ENCODE data around the gene PIM2. TPM values are rescaled to one million over a fixed set of nuclear protein-coding genes. Genes with fewer than 3 reads are reported as not detected.

Gene PIM2
- total and polyA plus RNA-seq, 2 of the 4 experiments (the other 2 are of a cell fraction) = 7.3 to 9.4 TPM

DNA sequence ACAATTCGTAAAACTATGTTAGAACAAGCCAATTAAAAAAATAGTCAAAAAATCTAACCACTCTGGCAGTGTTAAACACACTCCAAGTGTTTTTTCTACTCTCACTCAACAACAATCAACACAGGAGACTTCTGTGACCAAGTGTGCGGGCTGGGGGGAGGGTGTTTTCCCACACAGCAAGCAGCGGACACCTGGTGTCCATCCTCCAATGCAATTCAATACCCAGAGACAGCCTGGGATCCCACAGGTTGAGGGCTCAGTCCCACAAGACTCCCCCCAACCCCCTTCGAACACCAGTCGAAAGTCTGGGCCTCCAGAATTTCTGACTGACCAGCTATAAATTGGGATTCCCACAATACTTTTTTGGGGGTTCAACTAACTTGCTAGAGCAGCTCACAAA is 8.3 kb upstream of the PIM2 start:
- Histone ChIP-seq H2BK120ac (ENCODE audit: low read depth, low read length) (no peak overlapping the region), H3K56ac (ENCODE audit: extremely low read depth, insufficient read depth, low read length) (no peak overlapping the region), H3K27me3 (ENCODE audit: control insufficient read depth, insufficient read depth, low read length) (no peaks in the 10 kb centered on the region), H3K14ac (replicated peaks; ENCODE audit: low read depth, low read length) (no peak overlapping the region), H3K79me1 (ENCODE audit: low read depth in 1 of 2, low read length in 2 of 2) (peaks cover 0 to 5% of the 10 kb centered on the region in 2 experiments; a peak in 3 of 4 replicates), H3K27ac (ENCODE audit: insufficient read depth, low read length) (no peak overlapping the region), H3K4ac (ENCODE audit: low read depth, low read length) (no peak overlapping the region), H3K36me3 (ENCODE audit: control insufficient read depth, insufficient read depth, low read length) (peaks cover 27% of the 10 kb centered on the region), H4K91ac (ENCODE audit: insufficient read depth, low read depth, low read length) (no peak overlapping the region), H4K8ac (ENCODE audit: low read depth in 2 of 2, low read length in 2 of 2) (no peak overlapping the region), H2AK9ac (replicated peaks; ENCODE audit: low read depth, low read length, poor library complexity) (no peak overlapping the region), H2BK15ac (ENCODE audit: low read depth, low read length) (no peak overlapping the region), H4K20me1 (ENCODE audit: insufficient read depth, low read length) (no peaks in the 10 kb centered on the region), H3K4me2 (ENCODE audit: low read depth, low read length) (no peak overlapping the region), H3K4me3 (ENCODE audit: insufficient read depth, low read depth, low read length) (no peak overlapping the region), H3K18ac (ENCODE audit: low read depth, low read length) (no peak overlapping the region), H3K9me1 (ENCODE audit: insufficient read depth, low read length) (no peaks in the 10 kb centered on the region), H3K9ac (ENCODE audit: low read depth, low read length) (no peak overlapping the region), H3K23ac (ENCODE audit: low read depth, low read length) (no peak overlapping the region), H2BK5ac (ENCODE audit: low read depth, low read length, poor library complexity, severe bottlenecking) (no peak overlapping the region), H3K4me1 (ENCODE audit: control insufficient read depth, insufficient read depth, low read length) (no peaks in the 10 kb centered on the region), H4K5ac (ENCODE audit: low read depth, low read length) (no peak overlapping the region), H2AK5ac (ENCODE audit: low read depth, low read length) (no peak overlapping the region), H2AFZ (replicated peaks; ENCODE audit: low read length, poor library complexity) (no peak overlapping the region), H3K9me3 (ENCODE audit: control insufficient read depth, insufficient read depth, low read length) (no peaks in the 10 kb centered on the region; the same call in 1 of the 2 replicates), H2BK20ac (ENCODE audit: low read depth, low read length) (no peak overlapping the region)
- ChIA-PET CTCF (no interaction called here), POLR2A (ENCODE audit: unreplicated experiment) (no interaction called here)
- dilution Hi-C loops (cut with HindIII; ENCODE audit: low sequenced_read_pairs, unreplicated experiment) = no loop called here
- in situ Hi-C loops (cut with MboI; ENCODE audit: low sequenced_read_pairs) = no loop called here
- 60% methylated on average over 1 of the region's 5 CpGs; no CpG with 5 or more reads in 1 of the 2 experiments for WGBS, 2 experiments (ENCODE audit: extremely low coverage in 2 of 2, insufficient read length in 1 of 2)
- ATAC-seq (ENCODE audit: low read depth) (no peak), DNase-seq (no peak)
- intact Hi-C loops (cut with micrococcal nuclease) = no loop called here
- no peak for TF ChIP-seq FOS (IDR thresholded peaks at IDR 0.05; ENCODE audit: low read depth, low read length)
- TF ChIP-seq RFX5 (IDR thresholded peaks at IDR 0.05; ENCODE audit: low read depth, low read length) = no peak
- no peak for TF ChIP-seq BHLHE40 (IDR thresholded peaks at IDR 0.05; ENCODE audit: low read depth, low read length)
- TF ChIP-seq, protein P1, sequence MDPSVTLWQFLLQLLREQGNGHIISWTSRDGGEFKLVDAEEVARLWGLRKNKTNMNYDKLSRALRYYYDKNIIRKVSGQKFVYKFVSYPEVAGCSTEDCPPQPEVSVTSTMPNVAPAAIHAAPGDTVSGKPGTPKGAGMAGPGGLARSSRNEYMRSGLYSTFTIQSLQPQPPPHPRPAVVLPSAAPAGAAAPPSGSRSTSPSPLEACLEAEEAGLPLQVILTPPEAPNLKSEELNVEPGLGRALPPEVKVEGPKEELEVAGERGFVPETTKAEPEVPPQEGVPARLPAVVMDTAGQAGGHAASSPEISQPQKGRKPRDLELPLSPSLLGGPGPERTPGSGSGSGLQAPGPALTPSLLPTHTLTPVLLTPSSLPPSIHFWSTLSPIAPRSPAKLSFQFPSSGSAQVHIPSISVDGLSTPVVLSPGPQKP (IDR thresholded peaks at IDR 0.05; ENCODE audit: borderline replicate concordance, low read depth, low read length) = no peak
- no peak for TF ChIP-seq CEBPB (IDR thresholded peaks at IDR 0.05; ENCODE audit: low read depth, low read length)
- no peak for TF ChIP-seq POLR2A (IDR thresholded peaks at IDR 0.05; ENCODE audit: low read depth, low read length)
- TF ChIP-seq RCOR1 (IDR thresholded peaks at IDR 0.05; ENCODE audit: insufficient replicate concordance, low read length) = no peak
- no peak for TF ChIP-seq MAFK (IDR thresholded peaks at IDR 0.05; ENCODE audit: low read depth, low read length)
- no peak for TF ChIP-seq NFE2L2 (IDR thresholded peaks at IDR 0.05; ENCODE audit: low read depth, low read length)
- TF ChIP-seq CHD1 (IDR thresholded peaks at IDR 0.05; ENCODE audit: low read depth, low read length) = no peak
- TF ChIP-seq, protein P2, sequence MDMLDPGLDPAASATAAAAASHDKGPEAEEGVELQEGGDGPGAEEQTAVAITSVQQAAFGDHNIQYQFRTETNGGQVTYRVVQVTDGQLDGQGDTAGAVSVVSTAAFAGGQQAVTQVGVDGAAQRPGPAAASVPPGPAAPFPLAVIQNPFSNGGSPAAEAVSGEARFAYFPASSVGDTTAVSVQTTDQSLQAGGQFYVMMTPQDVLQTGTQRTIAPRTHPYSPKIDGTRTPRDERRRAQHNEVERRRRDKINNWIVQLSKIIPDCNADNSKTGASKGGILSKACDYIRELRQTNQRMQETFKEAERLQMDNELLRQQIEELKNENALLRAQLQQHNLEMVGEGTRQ (IDR thresholded peaks at IDR 0.05; ENCODE audit: low read depth, low read length) = no peak
- TF ChIP-seq RAD21 (IDR thresholded peaks at IDR 0.05; ENCODE audit: low read length) = no peak
- TF ChIP-seq, protein P3, sequence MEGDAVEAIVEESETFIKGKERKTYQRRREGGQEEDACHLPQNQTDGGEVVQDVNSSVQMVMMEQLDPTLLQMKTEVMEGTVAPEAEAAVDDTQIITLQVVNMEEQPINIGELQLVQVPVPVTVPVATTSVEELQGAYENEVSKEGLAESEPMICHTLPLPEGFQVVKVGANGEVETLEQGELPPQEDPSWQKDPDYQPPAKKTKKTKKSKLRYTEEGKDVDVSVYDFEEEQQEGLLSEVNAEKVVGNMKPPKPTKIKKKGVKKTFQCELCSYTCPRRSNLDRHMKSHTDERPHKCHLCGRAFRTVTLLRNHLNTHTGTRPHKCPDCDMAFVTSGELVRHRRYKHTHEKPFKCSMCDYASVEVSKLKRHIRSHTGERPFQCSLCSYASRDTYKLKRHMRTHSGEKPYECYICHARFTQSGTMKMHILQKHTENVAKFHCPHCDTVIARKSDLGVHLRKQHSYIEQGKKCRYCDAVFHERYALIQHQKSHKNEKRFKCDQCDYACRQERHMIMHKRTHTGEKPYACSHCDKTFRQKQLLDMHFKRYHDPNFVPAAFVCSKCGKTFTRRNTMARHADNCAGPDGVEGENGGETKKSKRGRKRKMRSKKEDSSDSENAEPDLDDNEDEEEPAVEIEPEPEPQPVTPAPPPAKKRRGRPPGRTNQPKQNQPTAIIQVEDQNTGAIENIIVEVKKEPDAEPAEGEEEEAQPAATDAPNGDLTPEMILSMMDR (conservative IDR thresholded peaks at IDR 0.05; ENCODE audit: low read depth, low read length) = no peak
- TF ChIP-seq MAZ (IDR thresholded peaks at IDR 0.05; ENCODE audit: borderline replicate concordance, low read depth, low read length) = no peak
- no peak for TF ChIP-seq MXI1 (IDR thresholded peaks at IDR 0.05; ENCODE audit: borderline replicate concordance, low read depth, low read length)
- TF ChIP-seq SMC3 (IDR thresholded peaks at IDR 0.05; ENCODE audit: low read depth, low read length) = no peak
- BruUV-seq (replicated peaks) = no TSS peak
